Right lobe of liver (tissue), 4 donors: ENCODE results near the gene RNGTT.

Experiments used
- CTCF ChIP-seq, 4 donors: fragments of 200-600 bp in 3 of 4; fragments of 450-650 bp in 1 of 4; IDR thresholded peaks; one replicate each; pipeline versions ENCODE4 v1.5.1 to v1.8.0; 2016 to 2022; ENCODE audit warnings: antibody characterized with exemption in 4 of 4, mild to moderate bottlenecking in 2 of 4
- POLR2A ChIP-seq: fragments of 450-650 bp; IDR thresholded peaks from one replicate; pipeline ENCODE4 v1.6.1; 2017; ENCODE audit warnings: antibody characterized with exemption, mild to moderate bottlenecking
- donor health status: DM: no; HTN: no; CAD: no.
- donor health status: DM: no; HTN: no; CAD: no.
- donor health status: DM: no; HTN: yes; CAD: no.

GRCh38 chr6:89010825-89011224 is 47.4 kb upstream of the RNGTT start:
- no peak for TF ChIP-seq CTCF (IDR thresholded peaks at IDR 0.05)
- TF ChIP-seq POLR2A, result no peak
